GM18519 (cell line): ENCODE measurements around the gene MYO7A.

ENCODE experiments used
- ATAC-seq: cut with Tn5 transposase; IDR thresholded peaks from one replicate; pipeline ENCODE4 v1.9.1; 2021; ENCODE audit warnings: mild to moderate bottlenecking, moderate library complexity; ENCODE audit not compliant: unreplicated experiment, low FRiP score

The MYO7A gene

GRCh38 chr11:77144196-77144856 lies 16.3 kb downstream of the MYO7A start:
- ATAC-seq = no peak

- ATAC-seq = no peak
Measured at GRCh38 chr11:77144857-77145428, 16.9 kb downstream of the MYO7A start.

- no peak for ATAC-seq
Measured at GRCh38 chr11:77146261-77147035, 18.4 kb downstream of the MYO7A start.

GRCh38 chr11:77147036-77147315 lies 18.9 kb downstream of the MYO7A start:
- no peak for ATAC-seq

GRCh38 chr11:77147668-77148321 lies 19.7 kb downstream of the MYO7A start:
- no peak for ATAC-seq

- no peak for ATAC-seq
Measured at GRCh38 chr11:77148963-77149715, 21.1 kb downstream of the MYO7A start.

GRCh38 chr11:77149716-77150392 lies 21.8 kb downstream of the MYO7A start:
- ATAC-seq = no peak

- ATAC-seq = no peak
Measured at GRCh38 chr11:77150836-77151235, 22.8 kb downstream of the MYO7A start.

- no peak for ATAC-seq
Measured at GRCh38 chr11:77151804-77152509, 23.9 kb downstream of the MYO7A start.

GRCh38 chr11:77152846-77153245 lies 24.8 kb downstream of the MYO7A start:
- ATAC-seq = no peak

GRCh38 chr11:77153276-77154185 lies 25.5 kb downstream of the MYO7A start:
- no peak for ATAC-seq

- ATAC-seq = no peak
Measured at GRCh38 chr11:77154381-77155081, 26.5 kb downstream of the MYO7A start.

GRCh38 chr11:77155082-77155475 lies 27.0 kb downstream of the MYO7A start:
- ATAC-seq = no peak

GRCh38 chr11:77155556-77156130 lies 27.6 kb downstream of the MYO7A start:
- no peak for ATAC-seq

- no peak for ATAC-seq
Measured at GRCh38 chr11:77156396-77157195, 28.6 kb downstream of the MYO7A start.

- no peak for ATAC-seq
Measured at GRCh38 chr11:77158041-77158695, 30.1 kb downstream of the MYO7A start.
